Endothelial cell of umbilical vein (primary cell): ENCODE results near the gene KIAA1549. TPM values are rescaled to one million over a fixed set of nuclear protein-coding genes. Genes with fewer than 3 reads are reported as not detected.

ENCODE experiments used
- BruUV-seq: library from RNA; stranded (reverse); fragments of 400-500 nt; replicated peaks from 2 replicates; lab custom pipeline; 2021; lab: Mats Ljungman, UMichigan
- CTCF ChIA-PET: fragments of 300-600, 350-600 bp; sonication (Branson Sonifier 250); formaldehyde crosslinking; loops from one replicate; lab custom pipeline; 2021; ENCODE audit warnings: antibody characterized with exemption, inconsistent platforms; lab: Charles Lee
- POLR2A ChIA-PET: fragments of 300-600, 350-600 bp; sonication (Branson Sonifier 250); formaldehyde crosslinking; loops from one replicate; lab custom pipeline; 2021; ENCODE audit warnings: antibody characterized with exemption, inconsistent platforms; lab: Charles Lee
- DNase-seq: peaks from one replicate; pipeline ENCODE4 v3.0.0-alpha.2; 2011; ENCODE audit warnings: low read depth, low spot score
- FAIRE-seq: peaks from 2 replicates; lab custom pipeline; 2011; peaks lifted over from hg19 to GRCh38; lab: Jason Lieb, UNC
- H2AFZ ChIP-seq: 2 replicates; pipeline ENCODE4 v1.6.0; 2012; ENCODE audit warnings: low read depth, low read length, control low read depth, inconsistent platforms
- H3K27ac ChIP-seq: 2 replicates; pipeline ENCODE4 v1.5.1; 2011; ENCODE audit warnings: low read depth, mild to moderate bottlenecking, control low read depth, low read length, moderate library complexity; ENCODE audit not compliant: insufficient read depth
- H3K27me3 ChIP-seq, 2 experiments: 2 replicates each; pipeline versions ENCODE4 v1.6.0 to v1.6.1; 2011; ENCODE audit warnings: low read length in 2 of 2, mixed read lengths in 1 of 2; ENCODE audit not compliant: control insufficient read depth in 2 of 2, insufficient read depth in 2 of 2
- H3K36me3 ChIP-seq, 2 experiments: 2 replicates in 1 of 2; 3 replicates in 1 of 2; pipeline ENCODE4 v1.5.1; 2011; ENCODE audit warnings: low read length in 2 of 2, mild to moderate bottlenecking in 1 of 2, moderate library complexity in 1 of 2; ENCODE audit not compliant: control insufficient read depth in 2 of 2, insufficient read depth in 2 of 2; ENCODE audit errors: extremely low read depth in 1 of 2
- H3K4me1 ChIP-seq: 3 replicates; pipeline ENCODE4 v1.5.1; 2011; ENCODE audit warnings: mild to moderate bottlenecking, low read length; ENCODE audit not compliant: control insufficient read depth, insufficient read depth; ENCODE audit errors: extremely low read depth
- H3K4me2 ChIP-seq: 2 replicates; pipeline ENCODE4 v1.6.1; 2011; ENCODE audit warnings: low read length, control low read depth, mixed read lengths; ENCODE audit not compliant: insufficient read depth
- H3K4me3 ChIP-seq, 3 experiments: fragments of 200-600 bp in 1 of 3; sonication (generic), shearing (Covaris generic) in 1 of 3; replicated peaks in 1 of 3; 2 replicates each; pipeline ENCODE4 v1.5.1; 2011 to 2016; ENCODE audit warnings: control low read depth in 3 of 3, low read length in 3 of 3, mild to moderate bottlenecking in 2 of 3, inconsistent platforms in 1 of 3, low read depth in 1 of 3, moderate library complexity in 1 of 3; ENCODE audit not compliant: insufficient read depth in 1 of 3
- H3K79me2 ChIP-seq: 2 replicates; pipeline ENCODE4 v1.6.0; 2012; ENCODE audit warnings: low read length, inconsistent platforms; ENCODE audit not compliant: control insufficient read depth, insufficient read depth
- H3K9ac ChIP-seq: replicated peaks from 2 replicates; pipeline ENCODE3; 2011; ENCODE audit warnings: low read length, control low read depth; ENCODE audit not compliant: insufficient read depth; ENCODE audit errors: extremely low read depth
- H3K9me1 ChIP-seq: replicated peaks from 3 replicates; pipeline ENCODE4 v1.6.0; 2011; ENCODE audit warnings: mild to moderate bottlenecking, low read length; ENCODE audit not compliant: control insufficient read depth, insufficient read depth; ENCODE audit errors: extremely low read depth
- H3K9me3 ChIP-seq: replicated peaks from 2 replicates; pipeline ENCODE4 v1.5.1; 2012; ENCODE audit warnings: low read length, inconsistent platforms; ENCODE audit not compliant: control insufficient read depth, insufficient read depth
- H4K20me1 ChIP-seq: replicated peaks from 2 replicates; pipeline ENCODE3; 2011; ENCODE audit warnings: mild to moderate bottlenecking, low read length; ENCODE audit not compliant: control insufficient read depth, insufficient read depth; ENCODE audit errors: extremely low read depth
- CTCF ChIP-seq, 2 donors: IDR thresholded peaks; 1 replicate in 1 of 2; 2 replicates in 1 of 2; pipeline ENCODE4 v1.5.1; 2011; ENCODE audit warnings: low read length in 2 of 2, mild to moderate bottlenecking in 2 of 2, moderate library complexity in 2 of 2, control low read depth in 1 of 2, inconsistent platforms in 1 of 2, low read depth in 1 of 2; ENCODE audit not compliant: insufficient read depth in 1 of 2; ENCODE audit errors: extremely low read depth in 1 of 2
- EZH2 ChIP-seq: IDR thresholded peaks from 2 replicates; pipeline ENCODE4 v1.6.1; 2012; ENCODE audit warnings: borderline replicate concordance, low read depth, mild to moderate bottlenecking, moderate library complexity, low read length, inconsistent platforms; ENCODE audit not compliant: severe bottlenecking
- FOS ChIP-seq: IDR thresholded peaks from 2 replicates; pipeline ENCODE4 v1.6.1; 2011; ENCODE audit warnings: mild to moderate bottlenecking, low read length, moderate library complexity, borderline replicate concordance; ENCODE audit not compliant: insufficient read depth
- GATA2 ChIP-seq: IDR thresholded peaks from 2 replicates; pipeline ENCODE4 v1.7.0; 2011; ENCODE audit warnings: low read depth, mild to moderate bottlenecking, moderate library complexity, mixed read lengths, low read length; ENCODE audit not compliant: insufficient read length, insufficient read depth
- JUN ChIP-seq: IDR thresholded peaks from 2 replicates; pipeline ENCODE4 v1.6.1; 2011; ENCODE audit warnings: borderline replicate concordance, low read depth; ENCODE audit not compliant: insufficient read length, insufficient read depth
- MAX ChIP-seq: IDR thresholded peaks from 2 replicates; pipeline ENCODE4 v1.6.1; 2011; ENCODE audit not compliant: insufficient read depth, insufficient read length
- MYC ChIP-seq: IDR thresholded peaks from one replicate; pipeline ENCODE4 v1.6.1; 2011; ENCODE audit warnings: mild to moderate bottlenecking, low read depth, low read length
- POLR2A ChIP-seq: IDR thresholded peaks from 2 replicates; pipeline ENCODE4 v1.6.1; 2012; ENCODE audit warnings: low read depth, mild to moderate bottlenecking, control low read depth, low read length
- POLR2AphosphoS5 ChIP-seq: IDR thresholded peaks from 2 replicates; pipeline ENCODE4 v1.6.1; 2012; ENCODE audit warnings: low read depth, mild to moderate bottlenecking, control low read depth, low read length, moderate library complexity; ENCODE audit not compliant: insufficient read depth
- dilution Hi-C: fragments of 300-500 bp; cut with MboI; formaldehyde crosslinking; loops from one replicate; pipeline ENCODE4 v1.15.0; 2019; ENCODE audit warnings: low sequenced_read_pairs; ENCODE audit not compliant: extremely low pct_ligation_motif_present
- intact Hi-C: fragments of 100-400 bp; cut with micrococcal nuclease; formaldehyde crosslinking; loops from one replicate; pipeline ENCODE4 v1.10.0; 2022
- polyA plus RNA-seq, 4 experiments: library from polyadenylated mRNA; depleted of rRNA in 3 of 4; stranded (reverse) in 3 of 4; unstranded in 1 of 4; fragments of >200 nt; gene quantifications; 2 replicates each; pipeline versions ENCODE4 v1.2.1 to v1.2.3, GENCODE V29; 2011 to 2012; ENCODE audit warnings: missing spikeins in 1 of 4
- total RNA-seq: library from RNA; stranded (reverse); gene quantifications from 2 replicates; pipeline ENCODE4 v1.2.3, GENCODE V29; 2021

KIAA1549 gene
- total and polyA plus RNA-seq, 2 donors (not counting 3 experiments of a cell fraction or from before 2014, with no cell fraction given): 4.6 to 10.9 TPM

- H3K27ac ChIP-seq: no peak overlapping the region
- no peak for DNase-seq
- dilution Hi-C loops: no loop called here
- no peak overlapping the region for H3K9ac ChIP-seq
- no peak overlapping the region for H3K4me3 ChIP-seq
- no peak for FAIRE-seq
- H3K4me1 ChIP-seq: no peaks in the 10 kb centered on the region
- no peaks in the 10 kb centered on the region for H3K9me1 ChIP-seq
- no peaks in the 10 kb centered on the region for H3K27me3 ChIP-seq
- intact Hi-C loops: no loop called here
- no peak for TF ChIP-seq MAX
- no peak for TF ChIP-seq POLR2AphosphoS5
- no peak for TF ChIP-seq POLR2A
- TF ChIP-seq MYC: no peak
- TF ChIP-seq JUN: no peak
- TF ChIP-seq GATA2: no peak
- no peak for TF ChIP-seq CTCF (IDR thresholded peaks at IDR 0.05; ENCODE audit: extremely low read depth in 1 of 2, insufficient read depth in 1 of 2, low read depth in 1 of 2, low read length in 2 of 2)
- no peak for TF ChIP-seq FOS
- no peak for TF ChIP-seq EZH2
- no TSS peak for BruUV-seq
- H3K79me2 ChIP-seq: no peaks in the 10 kb centered on the region
- H3K4me2 ChIP-seq: no peak overlapping the region
- H4K20me1 ChIP-seq: no peaks in the 10 kb centered on the region
- H3K36me3 ChIP-seq: no peaks in the 10 kb centered on the region
- no peaks in the 10 kb centered on the region for H3K9me3 ChIP-seq
- H2AFZ ChIP-seq: no peak overlapping the region
- POLR2A ChIA-PET: no interaction called here
- CTCF ChIA-PET: interaction anchor here (0.9 kb wide), 1 partner anchor 10 kb away, joined by 4 read pairs; no protein-coding TSS in a partner anchor
These were observed 152.9 kb downstream of the KIAA1549 start for GRCh38 chr7:138828302-138828701.
